HCT116 (cell line): ENCODE measurements around the gene GBGT1. TPM values are rescaled to one million over a fixed set of nuclear protein-coding genes. Genes with fewer than 3 reads are reported as not detected.

Source experiments
- ATAC-seq: fragments of 200-7000 bp; cut with Tn5 transposase; 2 replicates; pipeline ENCODE4 v1.9.1; 2020; ENCODE audit warnings: mild to moderate bottlenecking, moderate library complexity
- BruUV-seq: library from RNA; stranded (reverse); fragments of 400-500 nt; replicated peaks from 2 replicates; lab custom pipeline; 2021; lab: Mats Ljungman, UMichigan
- CTCF ChIA-PET: fragments of 300-600 bp; sonication (Branson Sonifier 250); formaldehyde crosslinking; loops from one replicate; lab custom pipeline; 2021; ENCODE audit warnings: antibody characterized with exemption; lab: Charles Lee
- POLR2A ChIA-PET: fragments of 300-600, 350-600 bp; sonication (Branson Sonifier 250); formaldehyde crosslinking; loops from one replicate; lab custom pipeline; 2021; ENCODE audit warnings: antibody characterized with exemption; lab: Charles Lee
- RAD21 ChIA-PET, 2 experiments: fragments of 300-600 bp; sonication (Branson Sonifier 250); formaldehyde crosslinking; loops; one replicate each; lab custom pipeline; 2023; ENCODE audit warnings: low total read pairs in 2 of 2; ENCODE audit not compliant: uncharacterized antibody in 2 of 2, unreplicated experiment in 2 of 2, low non-redundant PET in 1 of 2; lab: Charles Lee
- DNase-seq: peaks from one replicate; pipeline ENCODE4 v3.0.0-alpha.2; 2010; ENCODE audit warnings: low read depth, low spot score
- H2AFZ ChIP-seq: fragments of 200-600 bp; shearing (Covaris generic), sonication (generic); 2 replicates; pipeline ENCODE4 v1.6.1; 2017; ENCODE audit warnings: low read depth, mixed run types, mixed read lengths, antibody characterized with exemption, low read length; ENCODE audit not compliant: poor library complexity, severe bottlenecking
- H3K27ac ChIP-seq: 2 replicates; pipeline ENCODE4 v1.5.1; 2012; ENCODE audit warnings: low read depth, low read length
- H3K27me3 ChIP-seq: fragments of 200-600 bp; sonication (generic); 2 replicates; pipeline ENCODE4 v1.6.1; 2016; ENCODE audit warnings: mixed run types, low read length, mixed read lengths; ENCODE audit not compliant: insufficient read depth
- H3K36me3 ChIP-seq, 2 experiments: fragments of 200-500 bp in 1 of 2; fragments of 200-600 bp in 1 of 2; sonication (Bioruptor generic) in 1 of 2; sonication (generic) in 1 of 2; 2 replicates each; pipeline versions ENCODE4 v1.5.1 to v1.6.1; 2014 to 2016; ENCODE audit warnings: low read length in 2 of 2, inconsistent platforms in 1 of 2, mixed read lengths in 1 of 2, mixed run types in 1 of 2; ENCODE audit not compliant: insufficient read depth in 2 of 2, control insufficient read depth in 1 of 2
- H3K4me1 ChIP-seq, 2 experiments: fragments of 200-600 bp in 1 of 2; sonication (generic) in 1 of 2; 2 replicates each; pipeline versions ENCODE4 v1.5.1 to v1.6.1; 2012 to 2017; ENCODE audit warnings: low read length in 2 of 2, inconsistent platforms in 1 of 2, mild to moderate bottlenecking in 1 of 2, mixed read lengths in 1 of 2, mixed run types in 1 of 2, moderate library complexity in 1 of 2; ENCODE audit not compliant: insufficient read depth in 2 of 2, control insufficient read depth in 1 of 2
- H3K4me2 ChIP-seq: fragments of 200-600 bp; sonication (generic); 2 replicates; pipeline ENCODE4 v1.6.1; 2017; ENCODE audit warnings: mixed run types, low read length, mixed read lengths
- H3K4me3 ChIP-seq, 2 experiments: fragments of 200-600 bp in 1 of 2; sonication (generic) in 1 of 2; replicated peaks in 1 of 2; 2 replicates each; pipeline ENCODE4 v1.5.1; 2011 to 2016; ENCODE audit warnings: low read length in 2 of 2, control low read depth in 1 of 2, low read depth in 1 of 2, mild to moderate bottlenecking in 1 of 2, mixed read lengths in 1 of 2, mixed run types in 1 of 2
- H3K79me2 ChIP-seq: fragments of 200-600 bp; sonication (generic); 2 replicates; pipeline ENCODE4 v1.6.1; 2017; ENCODE audit warnings: mild to moderate bottlenecking, mixed run types, low read length, moderate library complexity, mixed read lengths; ENCODE audit not compliant: insufficient read depth
- H3K9ac ChIP-seq: fragments of 200-600 bp; sonication (generic); 2 replicates; pipeline ENCODE4 v1.6.1; 2016; ENCODE audit warnings: low read length, mixed read lengths
- H3K9me2 ChIP-seq: fragments of 200-600 bp; sonication (generic), shearing (Covaris generic); 2 replicates; pipeline ENCODE4 v1.6.1; 2017; ENCODE audit warnings: mixed run types, mild to moderate bottlenecking, moderate library complexity; ENCODE audit not compliant: insufficient read depth
- H3K9me3 ChIP-seq, 2 experiments: fragments of 200-500 bp in 1 of 2; fragments of 200-600 bp in 1 of 2; sonication (Bioruptor generic) in 1 of 2; sonication (generic) in 1 of 2; 2 replicates each; pipeline ENCODE4 v1.6.1; 2014 to 2017; ENCODE audit warnings: low read length in 2 of 2, mixed read lengths in 2 of 2, inconsistent platforms in 1 of 2, low read depth in 1 of 2, mild to moderate bottlenecking in 1 of 2, mixed run types in 1 of 2, moderate library complexity in 1 of 2; ENCODE audit not compliant: control insufficient read depth in 1 of 2, insufficient read depth in 1 of 2
- H4K20me1 ChIP-seq: fragments of 200-600 bp; sonication (generic), shearing (Covaris generic); 2 replicates; pipeline ENCODE4 v1.6.1; 2017; ENCODE audit warnings: mixed run types, mild to moderate bottlenecking, moderate library complexity; ENCODE audit not compliant: insufficient read depth
- CEBPB ChIP-seq: IDR thresholded peaks from 2 replicates; pipeline ENCODE4 v1.6.1; 2012; ENCODE audit warnings: low read depth
- EGR1 ChIP-seq: IDR thresholded peaks from 2 replicates; pipeline ENCODE4 v1.6.1; 2012; ENCODE audit warnings: low read depth
- ELF1 ChIP-seq: IDR thresholded peaks from 2 replicates; pipeline ENCODE4 v1.6.1; 2012; ENCODE audit warnings: low read depth, borderline replicate concordance
- EZH2phosphoT487 ChIP-seq: fragments of 200-600 bp; IDR thresholded peaks from 2 replicates; pipeline ENCODE4 v1.6.1; 2018; ENCODE audit warnings: antibody characterized with exemption, borderline replicate concordance
- FOSL1 ChIP-seq: IDR thresholded peaks from 2 replicates; pipeline ENCODE4 v1.6.1; 2012; ENCODE audit warnings: low read depth
- JUND ChIP-seq: IDR thresholded peaks from 2 replicates; pipeline ENCODE4 v1.6.1; 2012
- POLR2A ChIP-seq: IDR thresholded peaks from 2 replicates; pipeline ENCODE4 v1.7.0; 2011; ENCODE audit warnings: borderline replicate concordance; ENCODE audit not compliant: insufficient read depth, insufficient read length; ENCODE audit errors: extremely low read depth
- POLR2AphosphoS5 ChIP-seq: IDR thresholded peaks from 2 replicates; pipeline ENCODE4 v1.6.1; 2011; ENCODE audit warnings: mild to moderate bottlenecking, low read depth, low read length, moderate library complexity
- RAD21 ChIP-seq: IDR thresholded peaks from 2 replicates; pipeline ENCODE4 v1.6.1; 2012; ENCODE audit warnings: low read depth, mild to moderate bottlenecking
- SIN3A ChIP-seq: IDR thresholded peaks from 2 replicates; pipeline ENCODE4 v1.6.1; 2012; ENCODE audit warnings: low read depth
- SP1 ChIP-seq: IDR thresholded peaks from 2 replicates; pipeline ENCODE4 v1.6.1; 2012; ENCODE audit warnings: low read depth
- TCF7L2 ChIP-seq: IDR thresholded peaks from 2 replicates; pipeline ENCODE4 v1.7.0; 2011; ENCODE audit warnings: borderline replicate concordance, inconsistent platforms; ENCODE audit not compliant: insufficient read depth, insufficient read length; ENCODE audit errors: extremely low read depth
- YY1 ChIP-seq: IDR thresholded peaks from 2 replicates; pipeline ENCODE4 v1.6.1; 2011; ENCODE audit warnings: low read length, low read depth, moderate library complexity, mild to moderate bottlenecking; ENCODE audit not compliant: insufficient replicate concordance; ENCODE audit errors: extremely low read depth
- ZBTB33 ChIP-seq: IDR thresholded peaks from 2 replicates; pipeline ENCODE4 v1.6.1; 2011; ENCODE audit warnings: mild to moderate bottlenecking, low read length, moderate library complexity; ENCODE audit not compliant: insufficient replicate concordance; ENCODE audit errors: extremely low read depth
- ZFX ChIP-seq: fragments of 450-650 bp; IDR thresholded peaks from 2 replicates; pipeline ENCODE4 v1.6.1; 2017
- ZNF274 ChIP-seq: fragments of 200-500 bp; sonication (Bioruptor generic); IDR thresholded peaks from 2 replicates; pipeline ENCODE4 v1.6.1; 2014; ENCODE audit warnings: mild to moderate bottlenecking, low read depth, low read length, inconsistent platforms
- intact Hi-C: fragments of 100-400 bp; cut with micrococcal nuclease; formaldehyde crosslinking; loops from 2 replicates; pipeline ENCODE4 v1.10.0; 2022
- total RNA-seq: library from RNA; stranded (reverse); gene quantifications from one replicate; pipeline ENCODE4 v1.2.1, GENCODE V29; 2021; ENCODE audit not compliant: unreplicated experiment
- TF ChIP-seq, protein P1 (sequence below): IDR thresholded peaks from 2 replicates; pipeline ENCODE4 v1.6.1; 2012
- TF ChIP-seq, protein P2 (sequence below): IDR thresholded peaks from 2 replicates; pipeline ENCODE4 v1.6.1; 2012
- TF ChIP-seq, protein P3 (sequence below), 3 experiments: fragments of 200-600 bp in 1 of 3; sonication (generic) in 1 of 3; IDR thresholded peaks in 2 of 3; conservative IDR thresholded peaks in 1 of 3; 2 replicates each; pipeline ENCODE4 v1.5.1; 2012 to 2017; ENCODE audit warnings: low read depth in 2 of 3, low read length in 2 of 3, antibody characterized with exemption in 1 of 3, borderline replicate concordance in 1 of 3, control low read depth in 1 of 3, mild to moderate bottlenecking in 1 of 3, mixed read lengths in 1 of 3, mixed run types in 1 of 3, moderate library complexity in 1 of 3; ENCODE audit not compliant: insufficient read depth in 1 of 3

The GBGT1 gene
- total RNA-seq, 1 experiment from 2014 or later = 0.34 TPM

DNA sequence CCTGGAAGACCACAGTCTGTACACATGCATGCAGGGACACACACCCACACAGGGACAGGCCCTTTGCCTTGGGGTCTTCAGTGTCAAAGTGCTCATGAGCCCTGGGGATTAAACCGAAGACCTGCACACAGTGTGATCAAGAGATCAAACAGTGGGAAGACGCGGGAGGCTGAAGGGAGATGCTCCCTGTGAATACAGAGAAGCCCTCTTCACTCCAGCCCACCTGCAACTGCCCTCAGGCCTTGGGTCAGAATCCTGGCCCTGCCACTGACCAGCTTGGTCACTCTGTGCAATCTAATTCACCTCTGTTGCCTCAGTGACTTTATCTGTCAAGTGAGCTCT is 45.6 kb downstream of the GBGT1 start:
- H3K4me3 ChIP-seq = no peak overlapping the region
- RAD21 ChIA-PET = no interaction called here
- no TSS peak for BruUV-seq

More for the DNA sequence above, 45.6 kb downstream of the GBGT1 start:
- H3K4me1 ChIP-seq = peaks cover 8 to 36% of the 10 kb centered on the region in 2 experiments
- ChIA-PET POLR2A (no interaction called here), CTCF (no interaction called here)
- H3K4me2 ChIP-seq = no peak overlapping the region
- no peak overlapping the region for H2AFZ ChIP-seq
- intact Hi-C loops = no loop called here
- no peaks in the 10 kb centered on the region for H3K27me3 ChIP-seq
- ATAC-seq = no peak
- H3K9me2 ChIP-seq = no peaks in the 10 kb centered on the region
- H4K20me1 ChIP-seq = no peaks in the 10 kb centered on the region
- no peaks in the 10 kb centered on the region for H3K36me3 ChIP-seq
- no peak for TF ChIP-seq FOSL1
- no peak for TF ChIP-seq JUND
- TF ChIP-seq SP1 = no peak
- TF ChIP-seq, protein P1, sequence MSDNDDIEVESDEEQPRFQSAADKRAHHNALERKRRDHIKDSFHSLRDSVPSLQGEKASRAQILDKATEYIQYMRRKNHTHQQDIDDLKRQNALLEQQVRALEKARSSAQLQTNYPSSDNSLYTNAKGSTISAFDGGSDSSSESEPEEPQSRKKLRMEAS = no peak
- no peak for TF ChIP-seq SIN3A
- TF ChIP-seq ZNF274 = no peak
- TF ChIP-seq EGR1 = no peak
- no peak for TF ChIP-seq POLR2AphosphoS5
- TF ChIP-seq, protein P2, sequence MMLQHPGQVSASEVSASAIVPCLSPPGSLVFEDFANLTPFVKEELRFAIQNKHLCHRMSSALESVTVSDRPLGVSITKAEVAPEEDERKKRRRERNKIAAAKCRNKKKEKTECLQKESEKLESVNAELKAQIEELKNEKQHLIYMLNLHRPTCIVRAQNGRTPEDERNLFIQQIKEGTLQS = no peak
- TF ChIP-seq, protein P3, sequence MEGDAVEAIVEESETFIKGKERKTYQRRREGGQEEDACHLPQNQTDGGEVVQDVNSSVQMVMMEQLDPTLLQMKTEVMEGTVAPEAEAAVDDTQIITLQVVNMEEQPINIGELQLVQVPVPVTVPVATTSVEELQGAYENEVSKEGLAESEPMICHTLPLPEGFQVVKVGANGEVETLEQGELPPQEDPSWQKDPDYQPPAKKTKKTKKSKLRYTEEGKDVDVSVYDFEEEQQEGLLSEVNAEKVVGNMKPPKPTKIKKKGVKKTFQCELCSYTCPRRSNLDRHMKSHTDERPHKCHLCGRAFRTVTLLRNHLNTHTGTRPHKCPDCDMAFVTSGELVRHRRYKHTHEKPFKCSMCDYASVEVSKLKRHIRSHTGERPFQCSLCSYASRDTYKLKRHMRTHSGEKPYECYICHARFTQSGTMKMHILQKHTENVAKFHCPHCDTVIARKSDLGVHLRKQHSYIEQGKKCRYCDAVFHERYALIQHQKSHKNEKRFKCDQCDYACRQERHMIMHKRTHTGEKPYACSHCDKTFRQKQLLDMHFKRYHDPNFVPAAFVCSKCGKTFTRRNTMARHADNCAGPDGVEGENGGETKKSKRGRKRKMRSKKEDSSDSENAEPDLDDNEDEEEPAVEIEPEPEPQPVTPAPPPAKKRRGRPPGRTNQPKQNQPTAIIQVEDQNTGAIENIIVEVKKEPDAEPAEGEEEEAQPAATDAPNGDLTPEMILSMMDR (IDR thresholded peaks at IDR 0.05 in 2 of 3, conservative IDR thresholded peaks at IDR 0.05 in 1 of 3; ENCODE audit: borderline replicate concordance in 1 of 3, insufficient read depth in 1 of 3, low read depth in 2 of 3, low read length in 2 of 3) = no peak
- TF ChIP-seq RAD21 = no peak
- TF ChIP-seq EZH2phosphoT487 = no peak
- no peak for TF ChIP-seq ELF1
- TF ChIP-seq CEBPB = no peak
- no peak for TF ChIP-seq ZFX
- no peak for TF ChIP-seq ZBTB33
- no peak for TF ChIP-seq YY1
- TF ChIP-seq TCF7L2 = no peak
- TF ChIP-seq POLR2A = no peak
- H3K9me3 ChIP-seq = no peaks in the 10 kb centered on the region
- peaks cover 41% of the 10 kb centered on the region for H3K79me2 ChIP-seq
- H3K9ac ChIP-seq = no peak overlapping the region
- no peak for DNase-seq
- no peak overlapping the region for H3K27ac ChIP-seq
